ENCODE data around the gene LRRC27.

DNA sequence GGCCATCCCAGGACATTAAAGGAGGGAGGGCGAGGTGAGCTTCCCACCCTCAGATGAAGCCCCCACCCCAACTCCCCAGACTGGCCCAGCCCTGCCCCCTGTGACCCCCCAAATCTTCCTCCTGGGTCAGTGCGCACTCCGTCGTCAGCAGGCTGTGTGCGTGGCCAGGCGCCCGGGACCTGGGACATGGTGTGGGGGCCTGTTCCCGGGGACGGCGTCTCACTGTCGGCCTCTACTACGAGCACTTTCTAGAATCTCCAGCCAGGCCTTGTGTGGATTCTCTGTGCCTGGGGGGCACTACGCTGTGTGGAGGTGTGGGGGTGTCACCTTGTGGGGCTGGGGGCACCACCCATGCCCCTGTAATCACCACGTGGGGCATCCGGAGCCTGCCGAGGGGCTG is 74.8 kb downstream of the LRRC27 start:
- TF ChIP-seq, protein P1, sequence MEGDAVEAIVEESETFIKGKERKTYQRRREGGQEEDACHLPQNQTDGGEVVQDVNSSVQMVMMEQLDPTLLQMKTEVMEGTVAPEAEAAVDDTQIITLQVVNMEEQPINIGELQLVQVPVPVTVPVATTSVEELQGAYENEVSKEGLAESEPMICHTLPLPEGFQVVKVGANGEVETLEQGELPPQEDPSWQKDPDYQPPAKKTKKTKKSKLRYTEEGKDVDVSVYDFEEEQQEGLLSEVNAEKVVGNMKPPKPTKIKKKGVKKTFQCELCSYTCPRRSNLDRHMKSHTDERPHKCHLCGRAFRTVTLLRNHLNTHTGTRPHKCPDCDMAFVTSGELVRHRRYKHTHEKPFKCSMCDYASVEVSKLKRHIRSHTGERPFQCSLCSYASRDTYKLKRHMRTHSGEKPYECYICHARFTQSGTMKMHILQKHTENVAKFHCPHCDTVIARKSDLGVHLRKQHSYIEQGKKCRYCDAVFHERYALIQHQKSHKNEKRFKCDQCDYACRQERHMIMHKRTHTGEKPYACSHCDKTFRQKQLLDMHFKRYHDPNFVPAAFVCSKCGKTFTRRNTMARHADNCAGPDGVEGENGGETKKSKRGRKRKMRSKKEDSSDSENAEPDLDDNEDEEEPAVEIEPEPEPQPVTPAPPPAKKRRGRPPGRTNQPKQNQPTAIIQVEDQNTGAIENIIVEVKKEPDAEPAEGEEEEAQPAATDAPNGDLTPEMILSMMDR (IDR thresholded peaks at IDR 0.05), result no peak
- no peak for TF ChIP-seq POLR2A (IDR thresholded peaks at IDR 0.05)

Data from prostate gland (tissue), 2 donors.